HEK293 (cell line): ENCODE results near the gene COX7A2L.
A peak's percentile ranks its signal among the peaks of the same experiment; 100 is the strongest.

Source experiments
- CTCF ChIA-PET: fragments of 350-600 bp; formaldehyde crosslinking; extraction: SDS; loops from one replicate; lab custom pipeline; 2021; ENCODE audit warnings: antibody characterized with exemption; lab: Yijun Ruan, JAX
- POLR2A ChIA-PET: fragments of 300-600 bp; formaldehyde crosslinking; extraction: SDS; loops from one replicate; lab custom pipeline; 2020; ENCODE audit warnings: antibody characterized with exemption, inconsistent platforms; lab: Yijun Ruan, JAX
- H3K27ac ChIP-seq: fragments of 200-500 bp; sonication (Bioruptor generic); 2 replicates; pipeline ENCODE4 v1.5.1; 2014; ENCODE audit warnings: low read depth, low read length, control low read depth, inconsistent platforms; ENCODE audit errors: extremely low read depth
- H3K36me3 ChIP-seq, 2 experiments: fragments of 200-500 bp in 1 of 2; sonication (Bioruptor generic) in 1 of 2; 1 replicate in 1 of 2; 2 replicates in 1 of 2; pipeline ENCODE4 v1.5.1; 2014 to 2017; ENCODE audit warnings: inconsistent platforms in 2 of 2, low read length in 2 of 2; ENCODE audit not compliant: control insufficient read depth in 2 of 2, insufficient read depth in 1 of 2
- H3K4me1 ChIP-seq: fragments of 200-500 bp; sonication (Bioruptor generic); 2 replicates; pipeline ENCODE4 v1.5.1; 2014; ENCODE audit warnings: mild to moderate bottlenecking, low read length, inconsistent platforms; ENCODE audit not compliant: control insufficient read depth, insufficient read depth
- H3K4me3 ChIP-seq: 2 replicates; pipeline ENCODE4 v1.5.1; 2011; ENCODE audit warnings: low read depth, mild to moderate bottlenecking, control low read depth, low read length, moderate library complexity
- H3K9me3 ChIP-seq: fragments of 200-500 bp; sonication (Bioruptor generic); 2 replicates; pipeline ENCODE4 v1.5.1; 2014; ENCODE audit warnings: low read depth, low read length, inconsistent platforms; ENCODE audit not compliant: control insufficient read depth, insufficient read depth
- ELK4 ChIP-seq: IDR thresholded peaks from 2 replicates; pipeline ENCODE4 v1.6.1; 2011; ENCODE audit warnings: mild to moderate bottlenecking, low read depth, low read length, borderline replicate concordance
- GLIS2 ChIP-seq: fragments of 450-650 bp; formaldehyde crosslinking; IDR thresholded peaks from 2 replicates; pipeline ENCODE4 v1.5.1; 2016; ENCODE audit warnings: missing biosample characterization, missing genetic modification characterization
- KLF1 ChIP-seq: fragments of 450-650 bp; formaldehyde crosslinking; IDR thresholded peaks from 2 replicates; pipeline ENCODE4 v1.5.1; 2016; ENCODE audit warnings: missing biosample characterization, missing genetic modification characterization
- MZF1 ChIP-seq: fragments of 450-650 bp; formaldehyde crosslinking; IDR thresholded peaks from 2 replicates; pipeline ENCODE4 v1.5.1; 2017; ENCODE audit warnings: missing biosample characterization, missing genetic modification characterization, borderline replicate concordance
- OSR2 ChIP-seq: fragments of 450-650 bp; formaldehyde crosslinking; IDR thresholded peaks from 2 replicates; pipeline ENCODE4 v1.5.1; 2016; ENCODE audit warnings: missing biosample characterization, missing genetic modification characterization
- PATZ1 ChIP-seq: fragments of 450-650 bp; formaldehyde crosslinking; IDR thresholded peaks from 2 replicates; pipeline ENCODE4 v1.5.1; 2016; ENCODE audit warnings: missing biosample characterization, missing genetic modification characterization
- PRDM2 ChIP-seq: fragments of 450-650 bp; formaldehyde crosslinking; IDR thresholded peaks from 2 replicates; pipeline ENCODE4 v1.5.1; 2016; ENCODE audit warnings: missing biosample characterization, missing genetic modification characterization, borderline replicate concordance
- SALL2 ChIP-seq: fragments of 450-650 bp; formaldehyde crosslinking; IDR thresholded peaks from 2 replicates; pipeline ENCODE4 v1.5.0; 2017; ENCODE audit warnings: missing biosample characterization, mild to moderate bottlenecking, missing genetic modification characterization, borderline replicate concordance
- SETDB1 ChIP-seq: IDR thresholded peaks from one replicate; pipeline ENCODE4 v1.6.1; 2017; ENCODE audit warnings: mild to moderate bottlenecking, low read length, moderate library complexity, mixed read lengths; ENCODE audit not compliant: insufficient read length
- ZBTB20 ChIP-seq: fragments of 450-650 bp; formaldehyde crosslinking; IDR thresholded peaks from 2 replicates; pipeline ENCODE4 v1.5.1; 2016; ENCODE audit warnings: missing biosample characterization, missing genetic modification characterization
- ZBTB21 ChIP-seq: fragments of 450-650 bp; formaldehyde crosslinking; IDR thresholded peaks from 2 replicates; pipeline ENCODE4 v1.5.1; 2017; ENCODE audit warnings: missing biosample characterization, missing genetic modification characterization
- ZBTB44 ChIP-seq: fragments of 450-650 bp; IDR thresholded peaks from 2 replicates; pipeline ENCODE4 v1.5.1; 2018; ENCODE audit warnings: missing biosample characterization, mild to moderate bottlenecking, missing genetic modification characterization
- ZNF133 ChIP-seq: fragments of 450-650 bp; formaldehyde crosslinking; IDR thresholded peaks from 2 replicates; pipeline ENCODE4 v1.5.1; 2016; ENCODE audit warnings: missing biosample characterization, missing genetic modification characterization
- ZNF155 ChIP-seq: fragments of 450-650 bp; formaldehyde crosslinking; IDR thresholded peaks from 2 replicates; pipeline ENCODE4 v1.5.1; 2016; ENCODE audit warnings: missing biosample characterization, missing genetic modification characterization
- ZNF16 ChIP-seq: fragments of 450-650 bp; formaldehyde crosslinking; IDR thresholded peaks from 2 replicates; pipeline ENCODE4 v1.5.1; 2016; ENCODE audit warnings: low read depth, missing biosample characterization, missing genetic modification characterization
- ZNF2 ChIP-seq: fragments of 450-650 bp; formaldehyde crosslinking; IDR thresholded peaks from 2 replicates; pipeline ENCODE4 v1.5.1; 2016; ENCODE audit warnings: missing biosample characterization, missing genetic modification characterization
- ZNF211 ChIP-seq: fragments of 450-650 bp; formaldehyde crosslinking; IDR thresholded peaks from 2 replicates; pipeline ENCODE4 v1.5.1; 2016; ENCODE audit warnings: low read depth, missing biosample characterization, missing genetic modification characterization
- ZNF221 ChIP-seq: fragments of 450-650 bp; formaldehyde crosslinking; IDR thresholded peaks from 2 replicates; pipeline ENCODE4 v1.5.1; 2017; ENCODE audit warnings: missing biosample characterization, missing genetic modification characterization, borderline replicate concordance
- ZNF280C ChIP-seq: fragments of 450-650 bp; formaldehyde crosslinking; IDR thresholded peaks from 2 replicates; pipeline ENCODE4 v1.5.1; 2016; ENCODE audit warnings: missing biosample characterization, missing genetic modification characterization
- ZNF544 ChIP-seq: fragments of 450-650 bp; formaldehyde crosslinking; IDR thresholded peaks from 2 replicates; pipeline ENCODE4 v1.5.0; 2017; ENCODE audit warnings: missing biosample characterization, missing genetic modification characterization
- ZNF600 ChIP-seq: fragments of 450-650 bp; formaldehyde crosslinking; IDR thresholded peaks from 2 replicates; pipeline ENCODE4 v1.5.1; 2016; ENCODE audit warnings: missing biosample characterization, missing genetic modification characterization
- ZNF610 ChIP-seq: fragments of 450-650 bp; formaldehyde crosslinking; IDR thresholded peaks from 2 replicates; pipeline ENCODE4 v1.5.1; 2016; ENCODE audit warnings: missing biosample characterization, missing genetic modification characterization, borderline replicate concordance
- ZNF626 ChIP-seq: fragments of 450-650 bp; sonication (Bioruptor Pico); formaldehyde crosslinking; IDR thresholded peaks from 2 replicates; pipeline ENCODE4 v1.5.1; 2018; ENCODE audit warnings: missing biosample characterization, missing genetic modification characterization, inconsistent platforms
- ZSCAN30 ChIP-seq: fragments of 450-650 bp; IDR thresholded peaks from 2 replicates; pipeline ENCODE4 v1.5.1; 2018; ENCODE audit warnings: missing biosample characterization, mild to moderate bottlenecking, missing genetic modification characterization, moderate library complexity

Gene COX7A2L

GRCh38 chr2:42360890-42361727 is at the start of gene COX7A2L:
Gene COX7A2L, minus strand, starts transcription at chr2:42361217. Its CDS starts 56 bp downstream, at chr2:42361161.
- ChIA-PET CTCF (interaction anchor here (0.6 to 1.6 kb wide), 3 partner anchors 26 to 265 kb away, joined by 3 to 4 read pairs (median 4); no protein-coding TSS in a partner anchor), POLR2A (interaction anchor here (0.6 kb wide), 1 partner anchor 224 kb away, joined by 10 read pairs; no protein-coding TSS in a partner anchor)
- no peaks in the 10 kb centered on the region for H3K9me3 ChIP-seq
- peak within 1 kb of the TSS; percentile 88 for H3K4me3 ChIP-seq
- 0 out of 2 replicates have a peak, but pooled peaks cover 5% of the 10 kb centered on the region for H3K4me1 ChIP-seq
- H3K36me3 ChIP-seq, result no peaks in the 10 kb centered on the region
- peak within 1 kb of the TSS; percentile 85 for H3K27ac ChIP-seq
- TF ChIP-seq SALL2 (tag by site-specific recombination) (no peak), ZNF221 (tag by site-specific recombination) (no peak), SETDB1 (no peak), PRDM2 (tag by site-specific recombination) (no peak), ZNF211 (tag by site-specific recombination) (no peak), ZNF16 (tag by site-specific recombination) (no peak), ZBTB21 (tag by site-specific recombination) (no peak), ZNF626 (no peak), ZBTB20 (tag by site-specific recombination) (peak; percentile 37; the same call in 1 of the 2 replicates), OSR2 (tag by site-specific recombination) (no peak), ZNF2 (0 out of 2 replicates have a peak, but pooled peaks have one; percentile 23), ZNF280C (tag by site-specific recombination) (no peak), ZBTB44 (no peak), ZNF600 (tag by site-specific recombination) (peak; percentile 82), MZF1 (tag by site-specific recombination) (no peak), ZNF610 (tag by site-specific recombination) (no peak), GLIS2 (tag by site-specific recombination) (no peak; the same call in none of the 2 replicates), ELK4 (no peak), PATZ1 (tag by site-specific recombination) (peak; percentile 84), ZNF133 (no peak), ZNF544 (no peak), KLF1 (tag by site-specific recombination) (peak; percentile 48), ZNF155 (no peak), ZSCAN30 (tag by site-specific recombination) (no peak)
